ENCODE data around the gene IL31RA.

Gene IL31RA

GRCh38 chr5:55969956-55970355 lies 118.8 kb downstream of the IL31RA start:
- H3K9me3 ChIP-seq (ENCODE audit: insufficient read depth, low read length): no peaks in the 10 kb centered on the region
- no peak overlapping the region for H3K9ac ChIP-seq (ENCODE audit: low read length)
- no peaks in the 10 kb centered on the region for H3K79me2 ChIP-seq (ENCODE audit: low read length)
- TF ChIP-seq EZH2phosphoT487 (IDR thresholded peaks at IDR 0.05; ENCODE audit: low read depth): no peak
- TF ChIP-seq CTCF (IDR thresholded peaks at IDR 0.05; ENCODE audit: low read depth, low read length): no peak
- no peak overlapping the region for H3K4me2 ChIP-seq (ENCODE audit: low read length)
- H4K20me1 ChIP-seq (ENCODE audit: insufficient read depth, low read length): no peaks in the 10 kb centered on the region
- H3K27ac ChIP-seq (ENCODE audit: low read length): no peak overlapping the region
- no peaks in the 10 kb centered on the region for H3K4me1 ChIP-seq (ENCODE audit: low read length)
- no peaks in the 10 kb centered on the region for H3K36me3 ChIP-seq (replicated peaks; ENCODE audit: low read depth, low read length)
- H2AFZ ChIP-seq (ENCODE audit: low read depth, low read length): no peak overlapping the region
- H3K27me3 ChIP-seq (ENCODE audit: low read depth, low read length): no peaks in the 10 kb centered on the region
- H3K4me3 ChIP-seq (ENCODE audit: low read length): no peak overlapping the region

All from OCI-LY3 (cell line).